ENCODE measurements around the gene SPEG.

Gene SPEG

GRCh38 chr2:219430633-219431615, 3.7 kb upstream of the SPEG start:
- Histone ChIP-seq H3K4me3 (ENCODE audit: low read depth, low read length) (no peak overlapping the region), H3K27me3 (no peaks in the 10 kb centered on the region), H3K4me1 (peaks cover 13% of the 10 kb centered on the region), H3K36me3 (no peaks in the 10 kb centered on the region), H3K9me3 (no peaks in the 10 kb centered on the region)
- TF ChIP-seq CTCF (IDR thresholded peaks at IDR 0.05; ENCODE audit: low read depth, low read length): peak; percentile 69
- peak; percentile 81 for DNase-seq

GRCh38 chr2:219433666-219434467, 776 bp upstream of the SPEG start:
- TF ChIP-seq CTCF (IDR thresholded peaks at IDR 0.05; ENCODE audit: low read depth, low read length): peak; percentile 58
- no peaks in the 10 kb centered on the region for H3K9me3 ChIP-seq
- no peaks in the 10 kb centered on the region for H3K36me3 ChIP-seq
- peak; percentile 59 for DNase-seq
- peaks cover 13% of the 10 kb centered on the region for H3K4me1 ChIP-seq
- H3K27me3 ChIP-seq: no peaks in the 10 kb centered on the region
- H3K4me3 ChIP-seq (ENCODE audit: low read depth, low read length): no peak overlapping the region

- no peak overlapping the region for H3K4me3 ChIP-seq (ENCODE audit: low read depth, low read length)
- TF ChIP-seq CTCF (IDR thresholded peaks at IDR 0.05; ENCODE audit: low read depth, low read length): no peak
These were observed 250 bp upstream of the SPEG start for GRCh38 chr2:219434468-219434717.

GRCh38 chr2:219435701-219436100, 1.1 kb downstream of the SPEG start:
- Histone ChIP-seq H3K4me3 (ENCODE audit: low read depth, low read length) (no peak overlapping the region), H3K27me3 (no peaks in the 10 kb centered on the region), H3K4me1 (peaks cover 6% of the 10 kb centered on the region), H3K36me3 (no peaks in the 10 kb centered on the region), H3K9me3 (no peaks in the 10 kb centered on the region)
- no peak for TF ChIP-seq CTCF (IDR thresholded peaks at IDR 0.05; ENCODE audit: low read depth, low read length)
- no peak for DNase-seq

More at GRCh38 chr2:219434468-219434717, 250 bp upstream of the SPEG start:
- Histone ChIP-seq H3K9me3 (no peaks in the 10 kb centered on the region), H3K4me1 (peaks cover 13% of the 10 kb centered on the region), H3K27me3 (no peaks in the 10 kb centered on the region), H3K36me3 (no peaks in the 10 kb centered on the region)
- DNase-seq: no peak

GRCh38 chr2:219436491-219436890, 1.8 kb downstream of the SPEG start:
- peaks cover 4% of the 10 kb centered on the region for H3K4me1 ChIP-seq
- no peaks in the 10 kb centered on the region for H3K36me3 ChIP-seq
- H3K4me3 ChIP-seq (ENCODE audit: low read depth, low read length): no peak overlapping the region
- H3K9me3 ChIP-seq: no peaks in the 10 kb centered on the region
- no peak for TF ChIP-seq CTCF (IDR thresholded peaks at IDR 0.05; ENCODE audit: low read depth, low read length)
- no peaks in the 10 kb centered on the region for H3K27me3 ChIP-seq
- DNase-seq: no peak

Measured in BE2C (cell line).